K562 (cell line): ENCODE measurements around the gene ACSM5. TPM values are rescaled to one million over a fixed set of nuclear protein-coding genes. Genes with fewer than 3 reads are reported as not detected.

Experiments
- ATAC-seq: fragments of 200-7000 bp; cut with Tn5 transposase; 3 replicates; pipeline ENCODE4 v1.9.1; 2020; ENCODE audit warnings: moderate library complexity
- Bru-seq: library from RNA; stranded (reverse); fragments of 400-500 nt; gene quantifications from one replicate; lab custom pipeline; 2021; lab: Mats Ljungman, UMichigan
- BruChase-seq, 2 experiments: library from RNA; stranded (reverse); fragments of 400-500 nt; gene quantifications; one replicate each; lab custom pipeline; 2021; lab: Mats Ljungman, UMichigan
- BruUV-seq: library from RNA; stranded (reverse); fragments of 400-500 nt; replicated peaks from 2 replicates; lab custom pipeline; 2021; lab: Mats Ljungman, UMichigan
- CTCF ChIA-PET: fragments of 300-600 bp; formaldehyde crosslinking; extraction: SDS; loops from one replicate; lab custom pipeline; 2021; ENCODE audit warnings: low intra/inter-chr PET ratio; lab: Yijun Ruan, JAX
- POLR2A ChIA-PET: fragments of 300-600, 350-650 bp; sonication (Branson Sonifier 250); formaldehyde crosslinking; extraction: SDS; loops from one replicate; lab custom pipeline; 2021; ENCODE audit warnings: antibody characterized with exemption, inconsistent platforms; lab: Yijun Ruan, JAX
- DNase-seq, 4 experiments: peaks; one replicate each; pipeline versions ENCODE4 v3.0.0 to v3.0.0-alpha.2; 2011 to 2018; ENCODE audit warnings: low spot score in 3 of 4, mixed read lengths in 3 of 4; ENCODE audit errors: extremely low read depth in 1 of 4
- FAIRE-seq: peaks from 2 replicates; lab custom pipeline; 2011; peaks lifted over from hg19 to GRCh38; lab: Jason Lieb, UNC
- H2AFZ ChIP-seq: 2 replicates; pipeline ENCODE4 v1.6.0; 2011; ENCODE audit warnings: low read depth, low read length, control low read depth, inconsistent platforms
- H3K27ac ChIP-seq: fragments of 200-600 bp; 3 replicates; pipeline ENCODE4 v1.8.0; 2011; ENCODE audit warnings: low read depth, mild to moderate bottlenecking, control low read depth, inconsistent platforms, low read length, moderate library complexity, mixed read lengths; ENCODE audit errors: extremely low read depth
- H3K27me3 ChIP-seq, 2 experiments: fragments of 300-600 bp in 1 of 2; 2 replicates in 1 of 2; 3 replicates in 1 of 2; pipeline versions ENCODE4 v1.6.0 to v1.8.0; 2011; ENCODE audit warnings: inconsistent platforms in 2 of 2, low read length in 2 of 2, mild to moderate bottlenecking in 1 of 2, mixed read lengths in 1 of 2, moderate library complexity in 1 of 2; ENCODE audit not compliant: control insufficient read depth in 2 of 2, insufficient read depth in 2 of 2
- H3K36me3 ChIP-seq: fragments of 300-600 bp; 3 replicates; pipeline ENCODE4 v1.8.0; 2011; ENCODE audit warnings: mild to moderate bottlenecking, low read length, inconsistent platforms; ENCODE audit not compliant: control insufficient read depth, insufficient read depth
- H3K4me1 ChIP-seq, 2 experiments: fragments of 200-600 bp in 1 of 2; replicated peaks in 1 of 2; 2 replicates in 1 of 2; 3 replicates in 1 of 2; pipeline versions ENCODE4 v1.5.1 to v1.8.0; 2011; ENCODE audit warnings: inconsistent platforms in 2 of 2, low read length in 2 of 2, mild to moderate bottlenecking in 1 of 2, mixed read lengths in 1 of 2, moderate library complexity in 1 of 2; ENCODE audit not compliant: control insufficient read depth in 2 of 2, insufficient read depth in 2 of 2
- H3K4me2 ChIP-seq: 2 replicates; pipeline ENCODE4 v1.6.1; 2011; ENCODE audit warnings: low read length, control low read depth, inconsistent platforms, mixed read lengths; ENCODE audit not compliant: insufficient read depth
- H3K4me3 ChIP-seq: fragments of 200-600 bp; sonication (generic), shearing (Covaris generic); 2 replicates; pipeline ENCODE4 v1.5.1; 2016; ENCODE audit warnings: control low read depth, inconsistent platforms
- H3K79me2 ChIP-seq: fragments of 200-600 bp; 3 replicates; pipeline ENCODE4 v1.8.0; 2011; ENCODE audit warnings: low read length, inconsistent platforms; ENCODE audit not compliant: control insufficient read depth, insufficient read depth
- H3K9ac ChIP-seq, 2 experiments: 2 replicates each; pipeline versions ENCODE4 v1.6.0 to v1.6.1; 2011; ENCODE audit warnings: low read depth in 2 of 2, low read length in 2 of 2, control low read depth in 1 of 2, inconsistent platforms in 1 of 2, mild to moderate bottlenecking in 1 of 2, mixed read lengths in 1 of 2; ENCODE audit not compliant: insufficient read depth in 1 of 2
- H3K9me1 ChIP-seq: one replicate; pipeline ENCODE4 v1.6.0; 2011; ENCODE audit warnings: inconsistent platforms, mild to moderate bottlenecking, low read length, moderate library complexity; ENCODE audit not compliant: control insufficient read depth, insufficient read depth
- H3K9me3 ChIP-seq: replicated peaks from 2 replicates; pipeline ENCODE4 v1.5.1; 2011; ENCODE audit warnings: low read depth, low read length, inconsistent platforms; ENCODE audit not compliant: control insufficient read depth, insufficient read depth
- H4K20me1 ChIP-seq: replicated peaks from 2 replicates; pipeline ENCODE4 v1.6.1; 2011; ENCODE audit warnings: low read length, inconsistent platforms, mixed read lengths; ENCODE audit not compliant: control insufficient read depth, insufficient read depth
- ETV1 ChIP-seq: fragments of 450-650 bp; conservative IDR thresholded peaks from 2 replicates; pipeline ENCODE4 v1.6.1; 2016; ENCODE audit warnings: missing genetic modification characterization, control low read depth, low read depth, missing compliant biosample characterization
- NCOA2 ChIP-seq, 2 experiments: fragments of 450-650 bp; IDR thresholded peaks; 2 replicates each; pipeline ENCODE4 v1.6.1; 2018; ENCODE audit warnings: mild to moderate bottlenecking in 2 of 2, moderate library complexity in 1 of 2; ENCODE audit not compliant: partially characterized antibody in 2 of 2
- NR2F6 ChIP-seq: fragments of 450-650 bp; formaldehyde crosslinking; IDR thresholded peaks from 2 replicates; pipeline ENCODE4 v1.4.0; 2020; ENCODE audit warnings: mild to moderate bottlenecking
- ZNF696 ChIP-seq: fragments of 250-450 bp; sonication (Bioruptor Pico); conservative IDR thresholded peaks from 2 replicates; pipeline ENCODE4 v1.4.0; 2020; ENCODE audit warnings: mild to moderate bottlenecking, moderate library complexity
- WGBS: fragments of 100-300 bp; shearing (Covaris generic); methylation state at CpG from one replicate; pipeline ENCODE4 v1.1.6; 2016; ENCODE audit warnings: low coverage, mixed read lengths; ENCODE audit not compliant: insufficient coverage; ENCODE audit errors: missing lambda C conversion rate; 5-methylcytosine and 5-hydroxymethylcytosine counted together
- in situ Hi-C: fragments of 300-500 bp; cut with MboI; formaldehyde crosslinking; loops from 4 replicates; pipeline ENCODE4 v1.15.0; 2018; ENCODE audit warnings: inconsistent platforms, mixed read lengths
- intact Hi-C: fragments of 100-400 bp; cut with micrococcal nuclease; formaldehyde crosslinking; loops from 2 replicates; pipeline ENCODE4 v1.14.2; 2022
- long read RNA-seq, 3 experiments: library from polyadenylated mRNA in 2 of 3; library from RNA in 1 of 3; unstranded in 2 of 3; stranded (forward) in 1 of 3; transcript quantifications; one replicate each; pipeline ENCODE4 v2.0.0, GENCODE V29; 2019 to 2022
- polyA minus RNA-seq, 3 experiments: library from RNA; depleted of rRNA, polyadenylated mRNA; stranded (reverse); fragments of >200 nt; gene quantifications; 2 replicates each; pipeline ENCODE4 v1.2.3, GENCODE V29; 2011
- polyA plus RNA-seq, 8 experiments: library from polyadenylated mRNA; depleted of rRNA in 4 of 8; stranded (reverse) in 5 of 8; unstranded in 3 of 8; fragments of >200 nt; fragmentation: Nextera tagmentation in 2 of 8; fragmentation: Illumina TruSeq in 1 of 8; extraction: Ambion mirVana in 2 of 8; extraction: Trizol in 1 of 8; gene quantifications; 2 replicates each; pipeline versions ENCODE4 v1.2.1 to v1.2.3, GENCODE V29; 2011 to 2014; ENCODE audit warnings: inconsistent platforms in 1 of 8, missing spikeins in 1 of 8
- total RNA-seq, 7 experiments: library from RNA; depleted of rRNA in 6 of 7; stranded (reverse); fragments of >200 nt in 6 of 7; fragmentation: Illumina TruSeq in 2 of 7; extraction: Trizol in 2 of 7; gene quantifications; 2 replicates each; pipeline versions ENCODE4 v1.2.1 to v1.2.3, GENCODE V29; 2011 to 2021; ENCODE audit warnings: low replicate concordance in 1 of 7
- TF ChIP-seq, protein P1 (sequence below), 2 experiments: fragments of 450-650 bp in 1 of 2; sonication (generic) in 1 of 2; formaldehyde crosslinking in 1 of 2; IDR thresholded peaks; 2 replicates each; pipeline versions ENCODE4 v1.7.1 to v1.9.0; 2016 to 2022; ENCODE audit warnings: inconsistent platforms in 1 of 2, mild to moderate bottlenecking in 1 of 2, missing genetic modification reagents in 1 of 2

Gene ACSM5, protein sequence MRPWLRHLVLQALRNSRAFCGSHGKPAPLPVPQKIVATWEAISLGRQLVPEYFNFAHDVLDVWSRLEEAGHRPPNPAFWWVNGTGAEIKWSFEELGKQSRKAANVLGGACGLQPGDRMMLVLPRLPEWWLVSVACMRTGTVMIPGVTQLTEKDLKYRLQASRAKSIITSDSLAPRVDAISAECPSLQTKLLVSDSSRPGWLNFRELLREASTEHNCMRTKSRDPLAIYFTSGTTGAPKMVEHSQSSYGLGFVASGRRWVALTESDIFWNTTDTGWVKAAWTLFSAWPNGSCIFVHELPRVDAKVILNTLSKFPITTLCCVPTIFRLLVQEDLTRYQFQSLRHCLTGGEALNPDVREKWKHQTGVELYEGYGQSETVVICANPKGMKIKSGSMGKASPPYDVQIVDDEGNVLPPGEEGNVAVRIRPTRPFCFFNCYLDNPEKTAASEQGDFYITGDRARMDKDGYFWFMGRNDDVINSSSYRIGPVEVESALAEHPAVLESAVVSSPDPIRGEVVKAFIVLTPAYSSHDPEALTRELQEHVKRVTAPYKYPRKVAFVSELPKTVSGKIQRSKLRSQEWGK
- total RNA-seq (2011; cell fraction: chromatin; rRNA removed; ENCODE audit: low replicate concordance) = not detected in 2 replicates
- not detected in 2 replicates for total RNA-seq (2011; cell fraction: nucleolus; rRNA removed)
- not detected in 2 replicates for total RNA-seq (2011; cell fraction: nucleoplasm; rRNA removed)
- total RNA-seq (2014; rRNA removed) = not detected in 2 replicates
- not detected in 2 replicates for total RNA-seq (2014; rRNA removed; fragmentation: Illumina TruSeq; extraction: Trizol)
- total RNA-seq (2015; rRNA removed; fragmentation: Illumina TruSeq; extraction: Trizol) = not detected in 2 replicates
- total RNA-seq (2021) = not detected in 2 replicates
- not detected in 2 replicates for polyA plus RNA-seq (2011; rRNA removed)
- polyA plus RNA-seq (2011; cell fraction: cytosol; rRNA removed) = not detected in 2 replicates
- polyA plus RNA-seq (2011; cell fraction: nucleus; rRNA removed) = not detected in 2 replicates
- 0.18 TPM in 1 of 2 replicates, not detected in the other for polyA plus RNA-seq (2012)
- polyA plus RNA-seq (2014; fragmentation: Illumina TruSeq; extraction: Trizol) = not detected in 2 replicates
- polyA plus RNA-seq (2014; fragmentation: Nextera tagmentation; extraction: Ambion mirVana) = not detected
- polyA plus RNA-seq (2014; rRNA removed) = not detected in 2 replicates
- polyA minus RNA-seq (2011; rRNA and poly(A)+ RNA removed) = not detected in 2 replicates
- not detected in 2 replicates for polyA minus RNA-seq (2011; cell fraction: cytosol; rRNA and poly(A)+ RNA removed)
- not detected in 2 replicates for polyA minus RNA-seq (2011; cell fraction: nucleus; rRNA and poly(A)+ RNA removed)
- Bru-seq, nascent RNA = percentile 3 among the genes with signal in this experiment
- percentile 6 among the genes with signal in this experiment for BruChase-seq, experiment 1, labeled RNA remaining after a 2-hour chase
- percentile 3 among the genes with signal in this experiment for BruChase-seq, experiment 2, labeled RNA remaining after a 6-hour chase
- long read RNA-seq, experiment 1 = 0 reads
- long read RNA-seq, experiment 2 = 0 reads
- long read RNA-seq, experiment 3 = 0 reads

DNA sequence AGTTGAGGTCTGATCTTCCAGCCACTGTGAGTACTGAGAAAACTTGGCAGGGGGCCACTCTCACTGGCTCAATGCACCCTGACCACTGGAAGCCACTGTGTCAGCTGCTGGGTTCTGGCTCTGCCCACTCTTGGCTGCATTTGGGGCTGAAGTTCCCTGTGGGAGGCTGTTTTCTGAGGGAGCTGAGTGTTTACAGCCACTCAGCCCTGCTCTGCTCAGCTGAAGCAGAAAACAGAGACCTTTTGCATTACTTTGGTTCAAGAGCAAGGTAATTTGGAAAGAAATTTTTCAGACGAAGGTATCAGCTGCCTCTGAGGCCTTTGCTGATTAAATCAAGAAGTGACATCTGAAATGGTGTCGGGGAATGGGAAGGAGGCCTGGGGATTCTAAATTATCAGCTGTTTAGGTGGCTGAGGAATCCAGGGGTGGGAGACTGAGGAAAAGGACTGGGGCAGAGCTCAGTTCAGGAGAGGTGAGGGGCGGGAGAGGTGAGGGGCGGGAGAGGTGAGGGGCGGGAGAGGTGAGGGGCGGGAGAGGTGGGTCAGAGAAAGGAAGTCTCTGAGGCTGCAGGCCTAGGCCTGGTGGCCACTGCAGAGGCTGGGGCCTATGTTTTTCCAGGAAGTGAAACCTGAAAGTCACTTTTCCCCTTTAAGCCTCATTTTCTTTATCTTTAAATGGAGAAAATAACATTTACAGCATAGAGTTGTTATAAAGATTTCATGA is at the start of gene ACSM5:
TSS of gene ACSM5 (plus strand) at position 137 of the 723 bp plus-strand sequence. CDS start 1,951 bp downstream, outside the sequence.
- H3K27ac ChIP-seq = no peak within 1 kb of the TSS
- no peak within 1 kb of the TSS; the same call in 1 of the 2 replicates for H2AFZ ChIP-seq
- H3K4me1 ChIP-seq = no peaks in the 10 kb centered on the region; a peak in 1 of 5 replicates
- no peaks in the 10 kb centered on the region for H4K20me1 ChIP-seq
- H3K79me2 ChIP-seq = no peaks in the 10 kb centered on the region
- FAIRE-seq = no peak
- no peaks in the 10 kb centered on the region for H3K9me1 ChIP-seq
- in situ Hi-C loops (no loop called here), intact Hi-C loops (no loop called here)
- H3K9ac ChIP-seq = no peak within 1 kb of the TSS
- ChIA-PET CTCF (no interaction called here), POLR2A (no interaction called here)
- no peak within 1 kb of the TSS for H3K4me3 ChIP-seq
- H3K27me3 ChIP-seq = peaks cover 2 to 11% of the 10 kb centered on the region in 2 experiments; a peak in 3 of 5 replicates
- ATAC-seq = no peak
- H3K9me3 ChIP-seq = no peaks in the 10 kb centered on the region
- no TSS peak for BruUV-seq
- DNase-seq = peak in 1 of 4 experiments; percentile 6
- H3K4me2 ChIP-seq = no peak within 1 kb of the TSS
- WGBS = 15% methylated on average over 2 of the region's 6 CpGs
- no peaks in the 10 kb centered on the region for H3K36me3 ChIP-seq
- TF ChIP-seq NCOA2 (IDR thresholded peaks at IDR 0.05; ENCODE audit: partially characterized antibody in 2 of 2) (no peak), ZNF696 (CRISPR knock-in tag) (no peak), NR2F6 (CRISPR knock-in tag) (no peak), ETV1 (tag) (no peak)
- TF ChIP-seq, protein P1, sequence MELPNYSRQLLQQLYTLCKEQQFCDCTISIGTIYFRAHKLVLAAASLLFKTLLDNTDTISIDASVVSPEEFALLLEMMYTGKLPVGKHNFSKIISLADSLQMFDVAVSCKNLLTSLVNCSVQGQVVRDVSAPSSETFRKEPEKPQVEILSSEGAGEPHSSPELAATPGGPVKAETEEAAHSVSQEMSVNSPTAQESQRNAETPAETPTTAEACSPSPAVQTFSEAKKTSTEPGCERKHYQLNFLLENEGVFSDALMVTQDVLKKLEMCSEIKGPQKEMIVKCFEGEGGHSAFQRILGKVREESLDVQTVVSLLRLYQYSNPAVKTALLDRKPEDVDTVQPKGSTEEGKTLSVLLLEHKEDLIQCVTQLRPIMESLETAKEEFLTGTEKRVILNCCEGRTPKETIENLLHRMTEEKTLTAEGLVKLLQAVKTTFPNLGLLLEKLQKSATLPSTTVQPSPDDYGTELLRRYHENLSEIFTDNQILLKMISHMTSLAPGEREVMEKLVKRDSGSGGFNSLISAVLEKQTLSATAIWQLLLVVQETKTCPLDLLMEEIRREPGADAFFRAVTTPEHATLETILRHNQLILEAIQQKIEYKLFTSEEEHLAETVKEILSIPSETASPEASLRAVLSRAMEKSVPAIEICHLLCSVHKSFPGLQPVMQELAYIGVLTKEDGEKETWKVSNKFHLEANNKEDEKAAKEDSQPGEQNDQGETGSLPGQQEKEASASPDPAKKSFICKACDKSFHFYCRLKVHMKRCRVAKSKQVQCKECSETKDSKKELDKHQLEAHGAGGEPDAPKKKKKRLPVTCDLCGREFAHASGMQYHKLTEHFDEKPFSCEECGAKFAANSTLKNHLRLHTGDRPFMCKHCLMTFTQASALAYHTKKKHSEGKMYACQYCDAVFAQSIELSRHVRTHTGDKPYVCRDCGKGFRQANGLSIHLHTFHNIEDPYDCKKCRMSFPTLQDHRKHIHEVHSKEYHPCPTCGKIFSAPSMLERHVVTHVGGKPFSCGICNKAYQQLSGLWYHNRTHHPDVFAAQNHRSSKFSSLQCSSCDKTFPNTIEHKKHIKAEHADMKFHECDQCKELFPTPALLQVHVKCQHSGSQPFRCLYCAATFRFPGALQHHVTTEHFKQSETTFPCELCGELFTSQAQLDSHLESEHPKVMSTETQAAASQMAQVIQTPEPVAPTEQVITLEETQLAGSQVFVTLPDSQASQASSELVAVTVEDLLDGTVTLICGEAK (IDR thresholded peaks at IDR 0.05) = no peak
- TF ChIP-seq, protein P1 (CRISPR knock-in tag; IDR thresholded peaks at IDR 0.05) = no peak
